ENCODE data around the gene CELSR2. TPM values are rescaled to one million over a fixed set of nuclear protein-coding genes. Genes with fewer than 3 reads are reported as not detected.

CELSR2 gene
- total RNA-seq, 1 experiment from 2014 or later: 17.1 TPM

DNA sequence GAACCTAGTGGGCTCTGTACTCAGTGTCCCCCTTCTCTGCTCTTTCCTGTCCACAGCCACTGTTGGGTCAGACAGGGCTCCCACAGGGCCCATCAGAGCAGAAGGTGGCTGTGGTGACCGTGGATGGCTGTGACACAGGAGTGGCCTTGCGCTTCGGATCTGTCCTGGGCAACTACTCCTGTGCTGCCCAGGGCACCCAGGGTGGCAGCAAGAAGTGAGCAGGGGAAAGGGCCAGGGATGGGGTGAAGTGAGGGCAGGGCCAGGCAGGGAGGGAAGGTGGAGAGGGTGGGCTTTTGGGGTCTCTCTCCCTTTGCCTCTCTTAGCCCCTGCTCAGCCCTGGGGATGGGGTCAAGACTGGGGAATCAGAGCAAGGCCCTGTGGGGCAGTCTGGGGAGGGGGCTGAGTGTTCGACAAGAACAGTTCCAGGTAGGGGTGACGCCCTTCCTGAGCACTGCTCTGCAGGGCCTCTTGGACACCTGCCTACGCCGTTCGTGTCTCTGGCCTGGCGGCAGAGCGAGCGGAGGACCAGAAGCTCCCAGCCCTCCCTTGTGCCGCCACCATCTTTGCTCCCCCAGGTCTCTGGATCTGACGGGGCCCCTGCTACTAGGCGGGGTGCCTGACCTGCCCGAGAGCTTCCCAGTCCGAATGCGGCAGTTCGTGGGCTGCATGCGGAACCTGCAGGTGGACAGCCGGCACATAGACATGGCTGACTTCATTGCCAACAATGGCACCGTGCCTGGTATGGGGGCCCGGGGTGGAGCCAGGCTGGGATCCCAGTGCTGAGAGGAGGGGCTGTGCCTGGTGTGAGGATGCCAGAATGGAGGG lies 13.1 kb downstream of the CELSR2 start:
- H3K36me3 ChIP-seq (ENCODE audit: control insufficient read depth in 1 of 2, insufficient read depth in 2 of 2, low read length in 2 of 2): peaks cover 0 to 4% of the 10 kb centered on the region in 2 experiments; a peak in 1 of 4 replicates
- H3K4me1 ChIP-seq (ENCODE audit: control insufficient read depth in 1 of 2, insufficient read depth in 2 of 2, low read length in 2 of 2): peaks cover 0 to 9% of the 10 kb centered on the region in 2 experiments; a peak in 2 of 4 replicates
- no peaks in the 10 kb centered on the region for H4K20me1 ChIP-seq (ENCODE audit: insufficient read depth)
- no peak overlapping the region for H3K4me3 ChIP-seq (replicated peaks in 1 of 2; ENCODE audit: low read depth in 1 of 2, low read length in 2 of 2)
- ChIA-PET CTCF (no interaction called here), RAD21 (ENCODE audit: low non-redundant PET in 1 of 2, low total read pairs in 2 of 2, uncharacterized antibody in 2 of 2, unreplicated experiment in 2 of 2) (no interaction called here), POLR2A (no interaction called here)
- no peaks in the 10 kb centered on the region for H3K27me3 ChIP-seq (ENCODE audit: insufficient read depth, low read length)
- intact Hi-C loops (cut with micrococcal nuclease): loop anchor here (2.0 kb wide), 5 partner anchors 62 to 434 kb away; no protein-coding TSS in a partner anchor
- DNase-seq (ENCODE audit: low read depth, low spot score) (no peak), ATAC-seq (no peak)
- H3K79me2 ChIP-seq (ENCODE audit: insufficient read depth, low read length): no peaks in the 10 kb centered on the region
- peak overlapping the region; percentile 2; the same call in 1 of the 2 replicates for H3K27ac ChIP-seq (ENCODE audit: low read depth, low read length)
- H3K9ac ChIP-seq (ENCODE audit: low read length): no peak overlapping the region
- no peak overlapping the region for H3K4me2 ChIP-seq (ENCODE audit: low read length)
- H2AFZ ChIP-seq (ENCODE audit: low read depth, low read length, poor library complexity, severe bottlenecking): no peak overlapping the region
- BruUV-seq (replicated peaks): no TSS peak
- no peaks in the 10 kb centered on the region for H3K9me2 ChIP-seq (ENCODE audit: insufficient read depth)
- no peaks in the 10 kb centered on the region for H3K9me3 ChIP-seq (ENCODE audit: control insufficient read depth in 1 of 2, insufficient read depth in 1 of 2, low read depth in 1 of 2, low read length in 2 of 2)
- TF ChIP-seq REST (IDR thresholded peaks at IDR 0.05; ENCODE audit: low read depth) (no peak), ZFX (IDR thresholded peaks at IDR 0.05) (no peak), EZH2 (IDR thresholded peaks at IDR 0.05) (no peak), SIN3A (IDR thresholded peaks at IDR 0.05; ENCODE audit: low read depth) (no peak), POLR2A (IDR thresholded peaks at IDR 0.05; ENCODE audit: borderline replicate concordance, extremely low read depth, insufficient read depth, insufficient read length) (no peak), SRF (IDR thresholded peaks at IDR 0.05; ENCODE audit: low read depth) (no peak)
- TF ChIP-seq, protein P1, sequence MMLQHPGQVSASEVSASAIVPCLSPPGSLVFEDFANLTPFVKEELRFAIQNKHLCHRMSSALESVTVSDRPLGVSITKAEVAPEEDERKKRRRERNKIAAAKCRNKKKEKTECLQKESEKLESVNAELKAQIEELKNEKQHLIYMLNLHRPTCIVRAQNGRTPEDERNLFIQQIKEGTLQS (IDR thresholded peaks at IDR 0.05): no peak
- TF ChIP-seq, protein P2, sequence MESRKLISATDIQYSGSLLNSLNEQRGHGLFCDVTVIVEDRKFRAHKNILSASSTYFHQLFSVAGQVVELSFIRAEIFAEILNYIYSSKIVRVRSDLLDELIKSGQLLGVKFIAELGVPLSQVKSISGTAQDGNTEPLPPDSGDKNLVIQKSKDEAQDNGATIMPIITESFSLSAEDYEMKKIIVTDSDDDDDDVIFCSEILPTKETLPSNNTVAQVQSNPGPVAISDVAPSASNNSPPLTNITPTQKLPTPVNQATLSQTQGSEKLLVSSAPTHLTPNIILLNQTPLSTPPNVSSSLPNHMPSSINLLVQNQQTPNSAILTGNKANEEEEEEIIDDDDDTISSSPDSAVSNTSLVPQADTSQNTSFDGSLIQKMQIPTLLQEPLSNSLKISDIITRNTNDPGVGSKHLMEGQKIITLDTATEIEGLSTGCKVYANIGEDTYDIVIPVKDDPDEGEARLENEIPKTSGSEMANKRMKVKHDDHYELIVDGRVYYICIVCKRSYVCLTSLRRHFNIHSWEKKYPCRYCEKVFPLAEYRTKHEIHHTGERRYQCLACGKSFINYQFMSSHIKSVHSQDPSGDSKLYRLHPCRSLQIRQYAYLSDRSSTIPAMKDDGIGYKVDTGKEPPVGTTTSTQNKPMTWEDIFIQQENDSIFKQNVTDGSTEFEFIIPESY (IDR thresholded peaks at IDR 0.05; ENCODE audit: extremely low read depth, insufficient replicate concordance, low read length): no peak
